GM21717 (cell line): ENCODE measurements around the gene PCDHGA12.
"Not testable (repeated sequence)": the region's sequence is repeated elsewhere in the genome, so short reads cannot be mapped to it uniquely, and the experiment has no call there.

ENCODE experiments used
- ATAC-seq: cut with Tn5 transposase; IDR thresholded peaks from one replicate; pipeline ENCODE4 v1.9.1; 2021; ENCODE audit warnings: mild to moderate bottlenecking, moderate library complexity; ENCODE audit not compliant: unreplicated experiment

Gene PCDHGA12

GRCh38 chr5:141407790-141408505 is 22.4 kb upstream of the PCDHGA12 start, which contains the start of gene PCDHGB6:
TSS of gene PCDHGB6 (plus strand) at chr5:141408021. CDS start at chr5:141408203, 182 bp downstream.
- not testable (repeated sequence) for ATAC-seq

DNA sequence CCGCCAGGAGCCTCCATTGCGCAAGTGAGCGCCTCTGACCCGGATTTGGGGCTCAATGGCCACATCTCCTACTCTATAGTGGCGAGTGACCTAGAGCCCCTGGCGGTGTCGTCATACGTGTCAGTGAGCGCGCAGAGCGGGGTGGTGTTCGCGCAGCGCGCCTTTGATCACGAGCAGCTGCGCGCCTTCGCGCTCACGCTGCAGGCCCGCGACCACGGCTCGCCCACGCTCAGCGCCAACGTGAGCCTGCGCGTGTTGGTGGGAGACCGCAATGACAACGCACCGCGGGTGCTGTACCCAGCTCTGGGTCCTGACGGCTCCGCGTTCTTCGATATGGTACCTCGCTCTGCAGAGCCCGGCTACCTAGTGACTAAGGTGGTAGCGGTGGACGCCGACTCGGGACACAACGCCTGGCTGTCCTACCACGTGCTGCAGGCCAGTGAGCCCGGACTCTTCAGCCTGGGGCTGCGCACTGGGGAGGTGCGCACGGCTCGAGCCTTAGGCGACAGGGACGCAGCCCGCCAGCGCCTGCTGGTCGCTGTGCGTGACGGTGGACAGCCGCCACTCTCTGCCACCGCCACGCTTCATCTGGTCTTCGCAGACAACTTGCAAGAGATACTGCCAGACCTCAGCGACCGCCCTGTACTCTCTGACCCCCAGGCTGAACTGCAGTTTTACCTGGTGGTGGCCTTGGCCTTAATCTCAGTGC is 20.6 kb upstream of the PCDHGA12 start:
- no peak for ATAC-seq

DNA sequence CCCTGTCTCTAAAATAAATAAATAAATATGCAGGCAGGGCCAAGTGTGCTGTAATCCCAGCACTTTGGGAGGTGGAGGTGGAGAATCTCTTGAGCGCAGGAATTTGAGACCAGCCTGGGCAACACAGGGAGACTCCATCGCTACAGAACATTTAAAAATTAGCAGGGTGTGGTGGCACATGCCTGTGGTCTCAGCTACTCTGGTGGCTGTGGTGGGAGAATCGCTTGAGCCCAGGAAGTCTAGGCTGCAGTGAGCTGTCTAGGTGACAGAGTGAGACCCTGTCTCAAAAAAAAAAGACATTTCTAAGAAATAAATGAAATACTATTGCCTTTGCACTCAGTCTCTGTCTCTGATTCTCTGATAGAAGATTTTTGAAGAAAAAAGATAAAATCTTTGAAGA is 18.7 kb upstream of the PCDHGA12 start:
- no peak for ATAC-seq

- ATAC-seq, result peak; percentile 62
Measured at GRCh38 chr5:141412854-141413539, 17.3 kb upstream of the PCDHGA12 start, which contains the start of gene PCDHGA10. TSS of gene PCDHGA10 (plus strand) at chr5:141412987. CDS start at chr5:141413176, 189 bp downstream.

- ATAC-seq, result no peak
Measured at GRCh38 chr5:141413540-141414069, 16.7 kb upstream of the PCDHGA12 start.

DNA sequence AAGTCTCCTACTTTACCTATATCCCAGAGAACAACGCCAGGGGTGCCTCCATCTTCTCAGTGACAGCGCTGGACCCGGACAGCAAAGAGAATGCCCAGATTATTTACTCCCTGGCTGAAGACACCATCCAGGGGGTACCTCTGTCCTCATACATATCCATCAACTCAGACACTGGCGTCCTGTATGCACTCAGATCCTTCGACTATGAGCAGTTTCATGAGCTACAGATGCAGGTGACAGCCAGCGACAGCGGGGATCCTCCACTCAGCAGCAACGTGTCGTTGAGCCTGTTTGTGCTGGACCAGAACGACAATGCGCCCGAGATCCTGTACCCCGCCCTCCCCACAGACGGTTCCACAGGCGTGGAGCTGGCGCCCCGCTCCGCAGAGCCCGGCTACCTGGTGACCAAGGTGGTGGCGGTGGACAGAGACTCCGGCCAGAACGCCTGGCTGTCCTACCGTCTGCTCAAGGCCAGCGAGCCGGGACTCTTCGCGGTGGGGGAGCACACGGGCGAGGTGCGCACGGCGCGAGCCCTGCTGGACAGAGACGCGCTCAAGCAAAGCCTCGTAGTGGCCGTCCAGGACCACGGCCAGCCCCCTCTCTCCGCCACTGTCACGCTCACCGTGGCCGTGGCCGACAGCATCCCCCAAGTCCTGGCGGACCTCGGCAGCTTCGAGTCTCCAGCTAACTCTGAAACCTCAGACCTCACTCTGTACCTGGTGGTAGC is 15.6 kb upstream of the PCDHGA12 start:
- ATAC-seq, result not testable (repeated sequence)

DNA sequence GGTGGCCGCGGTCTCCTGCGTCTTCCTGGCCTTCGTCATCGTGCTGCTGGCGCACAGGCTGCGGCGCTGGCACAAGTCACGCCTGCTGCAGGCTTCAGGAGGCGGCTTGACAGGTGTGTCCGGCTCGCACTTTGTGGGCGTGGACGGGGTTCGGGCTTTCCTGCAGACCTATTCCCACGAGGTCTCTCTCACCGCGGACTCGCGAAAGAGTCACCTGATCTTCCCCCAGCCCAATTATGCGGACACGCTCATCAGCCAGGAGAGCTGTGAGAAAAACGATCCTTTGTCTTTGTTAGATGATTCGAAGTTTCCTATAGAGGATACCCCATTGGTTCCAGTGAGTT is 15.1 kb upstream of the PCDHGA12 start:
- not testable (repeated sequence) for ATAC-seq

- ATAC-seq, result peak; percentile 70
Measured at GRCh38 chr5:141417494-141418172, 12.7 kb upstream of the PCDHGA12 start, which contains the start of gene PCDHGB7. TSS of gene PCDHGB7 (plus strand) at chr5:141417677. CDS start at chr5:141417860, 183 bp downstream.

DNA sequence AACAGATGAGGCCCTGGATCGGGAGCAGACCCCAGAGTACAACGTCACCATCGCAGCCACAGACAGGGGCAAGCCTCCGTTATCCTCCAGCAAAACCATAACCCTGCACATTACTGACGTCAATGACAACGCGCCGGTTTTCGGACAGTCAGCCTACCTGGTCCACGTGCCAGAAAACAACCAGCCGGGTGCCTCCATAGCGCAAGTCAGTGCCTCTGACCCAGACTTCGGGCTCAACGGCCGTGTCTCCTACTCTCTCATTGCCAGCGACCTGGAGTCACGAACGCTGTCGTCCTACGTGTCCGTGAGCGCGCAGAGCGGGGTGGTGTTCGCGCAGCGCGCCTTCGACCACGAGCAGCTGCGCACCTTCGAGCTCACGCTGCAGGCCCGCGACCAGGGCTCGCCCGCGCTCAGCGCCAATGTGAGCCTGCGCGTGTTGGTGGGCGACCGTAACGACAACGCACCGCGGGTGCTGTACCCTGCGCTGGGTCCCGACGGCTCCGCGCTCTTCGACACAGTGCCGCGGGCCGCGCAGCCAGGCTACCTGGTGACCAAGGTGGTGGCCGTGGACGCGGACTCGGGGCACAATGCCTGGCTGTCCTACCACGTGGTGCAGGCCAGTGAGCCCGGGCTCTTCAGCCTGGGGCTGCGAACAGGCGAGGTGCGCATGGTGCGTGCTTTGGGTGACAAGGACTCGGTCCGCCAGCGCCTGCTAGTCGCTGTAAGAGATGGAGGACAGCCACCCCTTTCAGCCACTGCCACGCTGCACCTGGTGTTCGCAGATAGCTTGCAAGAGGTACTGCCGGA is 11.0 kb upstream of the PCDHGA12 start:
- ATAC-seq, result no peak

DNA sequence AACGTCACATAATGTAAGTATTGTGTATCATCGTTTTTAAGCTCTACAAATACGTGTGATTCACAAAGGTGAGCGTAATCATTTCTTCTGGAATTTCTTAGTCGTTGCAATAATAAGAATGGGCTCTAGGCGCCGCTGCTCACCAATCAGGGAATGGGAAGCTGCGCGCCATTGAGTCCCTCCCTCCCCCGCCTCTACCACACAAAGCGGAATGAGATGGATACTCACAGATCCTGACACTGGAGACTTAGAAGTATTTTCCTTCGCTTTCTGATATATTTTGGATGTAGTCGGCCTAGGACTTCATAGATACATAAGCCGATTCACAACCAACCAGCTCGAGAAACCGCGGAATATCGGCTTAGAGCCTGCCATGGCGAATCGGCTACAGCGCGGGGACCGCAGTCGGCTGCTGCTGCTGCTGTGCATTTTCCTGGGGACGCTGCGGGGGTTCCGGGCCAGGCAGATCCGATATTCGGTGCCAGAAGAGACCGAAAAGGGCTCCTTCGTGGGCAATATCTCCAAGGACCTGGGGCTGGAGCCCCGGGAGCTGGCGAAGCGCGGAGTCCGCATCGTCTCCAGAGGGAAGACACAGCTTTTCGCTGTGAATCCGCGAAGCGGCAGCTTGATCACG is 9.3 kb upstream of the PCDHGA12 start, which contains the start of gene PCDHGA11:
TSS of gene PCDHGA11 (plus strand) at position 197 of the 634 bp plus-strand sequence. CDS start at position 374, 177 bp downstream.
- peak; percentile 76 for ATAC-seq

GRCh38 chr5:141421489-141421855 is 8.8 kb upstream of the PCDHGA12 start:
- ATAC-seq, result no peak

DNA sequence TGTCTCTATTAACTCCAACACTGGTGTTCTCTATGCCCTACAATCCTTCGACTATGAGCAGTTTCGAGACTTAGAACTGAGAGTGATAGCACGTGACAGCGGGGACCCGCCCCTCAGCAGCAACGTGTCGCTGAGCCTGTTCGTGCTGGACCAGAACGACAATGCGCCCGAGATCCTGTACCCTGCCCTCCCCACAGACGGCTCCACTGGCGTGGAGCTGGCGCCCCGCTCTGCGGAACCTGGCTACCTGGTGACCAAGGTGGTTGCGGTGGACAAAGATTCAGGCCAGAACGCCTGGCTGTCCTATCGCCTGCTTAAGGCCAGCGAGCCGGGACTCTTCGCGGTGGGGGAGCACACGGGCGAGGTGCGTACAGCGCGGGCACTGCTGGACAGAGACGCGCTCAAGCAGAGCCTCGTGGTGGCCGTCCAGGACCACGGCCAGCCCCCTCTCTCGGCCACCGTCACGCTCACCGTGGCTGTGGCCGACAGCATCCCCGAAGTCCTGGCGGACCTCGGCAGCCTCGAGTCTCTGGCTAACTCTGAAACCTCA is 7.5 kb upstream of the PCDHGA12 start:
- ATAC-seq, result no peak

GRCh38 chr5:141427783-141428426 is 2.4 kb upstream of the PCDHGA12 start:
- no peak for ATAC-seq

DNA sequence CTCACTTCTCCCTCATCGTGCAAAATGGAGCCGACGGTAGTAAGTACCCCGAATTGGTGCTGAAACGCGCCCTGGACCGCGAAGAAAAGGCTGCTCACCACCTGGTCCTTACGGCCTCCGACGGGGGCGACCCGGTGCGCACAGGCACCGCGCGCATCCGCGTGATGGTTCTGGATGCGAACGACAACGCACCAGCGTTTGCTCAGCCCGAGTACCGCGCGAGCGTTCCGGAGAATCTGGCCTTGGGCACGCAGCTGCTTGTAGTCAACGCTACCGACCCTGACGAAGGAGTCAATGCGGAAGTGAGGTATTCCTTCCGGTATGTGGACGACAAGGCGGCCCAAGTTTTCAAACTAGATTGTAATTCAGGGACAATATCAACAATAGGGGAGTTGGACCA is 979 bp downstream of the PCDHGA12 start:
- peak; percentile 34 for ATAC-seq

DNA sequence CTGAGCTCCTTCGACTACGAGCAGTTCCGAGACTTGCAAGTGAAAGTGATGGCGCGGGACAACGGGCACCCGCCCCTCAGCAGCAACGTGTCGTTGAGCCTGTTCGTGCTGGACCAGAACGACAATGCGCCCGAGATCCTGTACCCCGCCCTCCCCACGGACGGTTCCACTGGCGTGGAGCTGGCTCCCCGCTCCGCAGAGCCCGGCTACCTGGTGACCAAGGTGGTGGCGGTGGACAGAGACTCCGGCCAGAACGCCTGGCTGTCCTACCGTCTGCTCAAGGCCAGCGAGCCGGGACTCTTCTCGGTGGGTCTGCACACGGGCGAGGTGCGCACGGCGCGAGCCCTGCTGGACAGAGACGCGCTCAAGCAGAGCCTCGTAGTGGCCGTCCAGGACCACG is 2.0 kb downstream of the PCDHGA12 start:
- ATAC-seq, result not testable (repeated sequence)

GRCh38 chr5:141432726-141433125 is 2.4 kb downstream of the PCDHGA12 start:
- not testable (repeated sequence) for ATAC-seq

DNA sequence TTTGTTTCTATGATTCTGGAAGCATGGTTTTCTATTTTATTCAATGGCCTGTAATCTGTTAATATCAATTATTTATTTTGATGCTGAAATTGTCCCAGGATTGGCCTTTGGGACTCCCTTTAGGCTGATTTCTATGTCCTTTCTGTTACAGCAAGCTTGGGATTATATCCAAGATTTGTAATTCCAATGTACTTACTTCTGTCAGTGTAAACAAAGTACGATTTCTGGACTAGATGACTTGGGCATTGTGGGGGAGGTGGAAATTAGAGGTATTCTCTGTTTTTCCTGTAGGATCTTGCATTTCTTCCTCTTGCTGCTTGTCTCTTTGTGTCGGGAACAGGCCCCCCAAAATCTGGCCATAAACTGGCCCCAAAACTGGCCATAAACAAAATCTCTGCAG is 3.7 kb downstream of the PCDHGA12 start:
- no peak for ATAC-seq

GRCh38 chr5:141437221-141437620 is 6.9 kb downstream of the PCDHGA12 start:
- no peak for ATAC-seq
